SK-N-SH (cell line): ENCODE results near the gene KRTAP10-7. TPM values are rescaled to one million over a fixed set of nuclear protein-coding genes. Genes with fewer than 3 reads are reported as not detected.
"Not testable (repeated sequence)": the region's sequence is repeated elsewhere in the genome, so short reads cannot be mapped to it uniquely, and the experiment has no call there.

Source experiments
- CTCF ChIA-PET: fragments of 300-600, 350-600 bp; formaldehyde crosslinking; extraction: SDS; loops from one replicate; lab custom pipeline; 2021; lab: Yijun Ruan, JAX
- POLR2A ChIA-PET: fragments of 350-600 bp; sonication (Branson Sonifier 250); formaldehyde crosslinking; extraction: SDS; loops from one replicate; lab custom pipeline; 2020; ENCODE audit warnings: antibody characterized with exemption, inconsistent platforms; lab: Yijun Ruan, JAX
- DNase-seq: peaks from one replicate; pipeline ENCODE4 v3.0.0; 2012
- H2AFZ ChIP-seq: fragments of 200-600 bp; sonication (generic); 2 replicates; pipeline ENCODE4 v1.8.1; 2016; ENCODE audit warnings: antibody characterized with exemption, mild to moderate bottlenecking, low read depth
- H3F3A ChIP-seq: fragments of 200-600 bp; sonication (generic); replicated peaks from 2 replicates; pipeline ENCODE3; 2016; ENCODE audit warnings: antibody characterized with exemption, mild to moderate bottlenecking; ENCODE audit not compliant: insufficient read depth
- H3K27ac ChIP-seq, 2 experiments: fragments of 200-500 bp in 1 of 2; fragments of 200-600 bp in 1 of 2; sonication (Bioruptor generic) in 1 of 2; sonication (generic), shearing (Covaris generic) in 1 of 2; 2 replicates each; pipeline versions ENCODE4 v1.5.1 to v1.6.1; 2014 to 2016; ENCODE audit warnings: low read depth in 2 of 2, inconsistent platforms in 1 of 2, low read length in 1 of 2, mild to moderate bottlenecking in 1 of 2, mixed read lengths in 1 of 2
- H3K27me3 ChIP-seq: fragments of 200-600 bp; sonication (generic), shearing (Covaris generic); 2 replicates; pipeline ENCODE4 v1.6.1; 2016; ENCODE audit warnings: mixed run types; ENCODE audit not compliant: insufficient read depth
- H3K36me3 ChIP-seq, 2 experiments: fragments of 200-500 bp in 1 of 2; fragments of 200-600 bp in 1 of 2; sonication (Bioruptor generic) in 1 of 2; sonication (generic) in 1 of 2; replicated peaks in 1 of 2; 2 replicates each; pipeline versions ENCODE3 to v1.5.1; 2014 to 2016; ENCODE audit warnings: low read length in 1 of 2, mild to moderate bottlenecking in 1 of 2; ENCODE audit not compliant: insufficient read depth in 2 of 2, control insufficient read depth in 1 of 2
- H3K4me1 ChIP-seq, 2 experiments: fragments of 200-500 bp in 1 of 2; fragments of 200-600 bp in 1 of 2; sonication (Bioruptor generic) in 1 of 2; sonication (generic), shearing (Covaris generic) in 1 of 2; 2 replicates each; pipeline versions ENCODE4 v1.5.1 to v1.6.1; 2014 to 2016; ENCODE audit warnings: low read depth in 1 of 2, low read length in 1 of 2, mixed run types in 1 of 2; ENCODE audit not compliant: insufficient read depth in 2 of 2, control insufficient read depth in 1 of 2
- H3K4me2 ChIP-seq: fragments of 200-600 bp; sonication (generic), shearing (Covaris generic); 2 replicates; pipeline ENCODE4 v1.6.1; 2017; ENCODE audit warnings: mixed run types
- H3K4me3 ChIP-seq, 2 experiments: fragments of 200-500 bp in 1 of 2; fragments of 200-600 bp in 1 of 2; sonication (Bioruptor generic) in 1 of 2; sonication (generic), shearing (Covaris generic) in 1 of 2; 2 replicates each; pipeline versions ENCODE4 v1.5.1 to v1.8.1; 2014 to 2016; ENCODE audit warnings: low read depth in 2 of 2, inconsistent platforms in 1 of 2, low read length in 1 of 2, mild to moderate bottlenecking in 1 of 2, mixed read lengths in 1 of 2, moderate library complexity in 1 of 2
- H3K79me2 ChIP-seq: fragments of 200-600 bp; sonication (generic); 2 replicates; pipeline ENCODE4 v1.8.1; 2017; ENCODE audit warnings: mild to moderate bottlenecking; ENCODE audit not compliant: insufficient read depth
- H3K9ac ChIP-seq: fragments of 200-600 bp; sonication (generic); 2 replicates; pipeline ENCODE4 v1.6.1; 2017; ENCODE audit warnings: mixed run types
- H3K9me2 ChIP-seq: fragments of 200-600 bp; sonication (generic); 2 replicates; pipeline ENCODE4 v1.6.1; 2017; ENCODE audit warnings: mixed run types
- H3K9me3 ChIP-seq: fragments of 200-600 bp; sonication (generic); 2 replicates; pipeline ENCODE4 v1.6.1; 2017; ENCODE audit warnings: mixed run types, mild to moderate bottlenecking, moderate library complexity
- H4K20me1 ChIP-seq: fragments of 200-600 bp; sonication (generic); 2 replicates; pipeline ENCODE4 v1.6.1; 2017; ENCODE audit warnings: mild to moderate bottlenecking, mixed run types; ENCODE audit not compliant: insufficient read depth
- ELF1 ChIP-seq: IDR thresholded peaks from 2 replicates; pipeline ENCODE4 v1.4.0; 2012
- GATA2 ChIP-seq: sonication (generic); formaldehyde crosslinking; IDR thresholded peaks from 2 replicates; pipeline ENCODE4 v1.5.0; 2020; ENCODE audit warnings: mild to moderate bottlenecking, missing genetic modification reagents
- POLR2AphosphoS5 ChIP-seq: IDR thresholded peaks from 2 replicates; pipeline ENCODE4 v1.6.1; 2012; ENCODE audit warnings: low read depth, low read length
- RAD21 ChIP-seq: IDR thresholded peaks from 2 replicates; pipeline ENCODE4 v1.6.1; 2012; ENCODE audit warnings: mild to moderate bottlenecking, low read length
- RCOR1 ChIP-seq: fragments of 150-350 bp; IDR thresholded peaks from 2 replicates; pipeline ENCODE4 v1.6.1; 2017; ENCODE audit warnings: antibody characterized with exemption, low read length
- RXRA ChIP-seq: IDR thresholded peaks from 2 replicates; pipeline ENCODE4 v1.4.0; 2012; ENCODE audit warnings: low read depth, mild to moderate bottlenecking, borderline replicate concordance
- SMC3 ChIP-seq: IDR thresholded peaks from 2 replicates; pipeline ENCODE4 v1.6.1; 2012; ENCODE audit warnings: low read depth, low read length, improper control_type of control experiment
- WGBS: methylation state at CpG from one replicate; pipeline ENCODE4 v1.1.6; 2017; ENCODE audit warnings: low lambda C conversion rate; 5-methylcytosine and 5-hydroxymethylcytosine counted together
- polyA plus RNA-seq, 3 experiments: library from polyadenylated mRNA; depleted of rRNA; stranded (reverse); fragments of >200 nt; gene quantifications; 2 replicates each; pipeline ENCODE4 v1.2.3, GENCODE V29; 2012

The KRTAP10-7 gene
- polyA plus RNA-seq, 1 of the 3 experiments (the other 2 are of a cell fraction), result not detected

- no peak for TF ChIP-seq RXRA
- no peak overlapping the region for H3K4me2 ChIP-seq
- no peak overlapping the region for H2AFZ ChIP-seq
- ChIA-PET POLR2A (no interaction called here), CTCF (interaction anchor here (4.4 kb wide), 1 partner anchor 167 kb away, joined by 15 read pairs; no protein-coding TSS in a partner anchor)
- no peaks in the 10 kb centered on the region for H4K20me1 ChIP-seq
- WGBS, result 14% methylated on average over 4 of the region's 10 CpGs
- H3K4me3 ChIP-seq, result no peak overlapping the region
- H3K9me3 ChIP-seq, result peaks cover 10% of the 10 kb centered on the region; the same call in 1 of the 2 replicates
- no peaks in the 10 kb centered on the region; a peak in 1 of 4 replicates for H3K4me1 ChIP-seq
- peaks cover 11% of the 10 kb centered on the region; the same call in 1 of the 2 replicates for H3K27me3 ChIP-seq
- no peak overlapping the region for H3K9ac ChIP-seq
- H3K9me2 ChIP-seq, result no peaks in the 10 kb centered on the region
- no peak overlapping the region for H3K27ac ChIP-seq
- DNase-seq, result no peak
- H3K36me3 ChIP-seq, result peaks cover 0 to 3% of the 10 kb centered on the region in 2 experiments
- no peaks in the 10 kb centered on the region for H3F3A ChIP-seq
- no peaks in the 10 kb centered on the region for H3K79me2 ChIP-seq
Measured at GRCh38 chr21:44626262-44626661, 25.9 kb downstream of the KRTAP10-7 start.

- Histone ChIP-seq H3K36me3 (peaks cover 0 to 3% of the 10 kb centered on the region in 2 experiments), H3K9me2 (no peaks in the 10 kb centered on the region), H3K27ac (no peak within 1 kb of the TSS), H2AFZ (no peak within 1 kb of the TSS), H4K20me1 (no peaks in the 10 kb centered on the region), H3K4me2 (no peak within 1 kb of the TSS), H3K79me2 (no peaks in the 10 kb centered on the region), H3K9me3 (peaks cover 10% of the 10 kb centered on the region; the same call in 1 of the 2 replicates), H3K4me1 (no peaks in the 10 kb centered on the region; a peak in 1 of 4 replicates), H3K4me3 (no peak within 1 kb of the TSS), H3K9ac (no peak within 1 kb of the TSS), H3K27me3 (peaks cover 11% of the 10 kb centered on the region; the same call in 1 of the 2 replicates), H3F3A (no peaks in the 10 kb centered on the region)
- WGBS, result 17% methylated on average over 2 of the region's 7 CpGs
- ChIA-PET CTCF (interaction anchor here (4.4 kb wide), 1 partner anchor 167 kb away, joined by 15 read pairs; no protein-coding TSS in a partner anchor), POLR2A (no interaction called here)
- no peak for TF ChIP-seq RAD21
- TF ChIP-seq POLR2AphosphoS5, result no peak
- no peak for TF ChIP-seq ELF1
- TF ChIP-seq GATA2 (CRISPR knock-in tag), result no peak
- no peak for TF ChIP-seq RCOR1
- TF ChIP-seq SMC3, result no peak
- no peak for DNase-seq
Measured at GRCh38 chr21:44626673-44627143, 26.3 kb downstream of the KRTAP10-7 start, which contains the start of gene KRTAP10-9. KRTAP10-9 (plus strand) TSS chr21:44627093; CDS start chr21:44627172, 79 bp downstream.

GRCh38 chr21:44627181-44627822 is 26.9 kb downstream of the KRTAP10-7 start:
- peaks cover 11% of the 10 kb centered on the region; the same call in 1 of the 2 replicates for H3K27me3 ChIP-seq
- DNase-seq, H3K4me3 ChIP-seq, H3K9me2 ChIP-seq, H3K27ac ChIP-seq, H4K20me1 ChIP-seq, H3K36me3 ChIP-seq, H3K9me3 ChIP-seq, H3K4me2 ChIP-seq, H2AFZ ChIP-seq, H3K4me1 ChIP-seq, H3F3A ChIP-seq, H3K79me2 ChIP-seq, POLR2A ChIA-PET, H3K9ac ChIP-seq: not testable (repeated sequence)
- WGBS, result 10% methylated on average over 6 of the region's 20 CpGs
- CTCF ChIA-PET, result interaction anchor here (4.4 kb wide), 1 partner anchor 166 kb away, joined by 15 read pairs; no protein-coding TSS in a partner anchor

GRCh38 chr21:44627831-44628233 is 27.4 kb downstream of the KRTAP10-7 start:
- 4% methylated on average over 7 of the region's 15 CpGs for WGBS
- H3K4me3 ChIP-seq, H3F3A ChIP-seq: not testable (repeated sequence)

More at GRCh38 chr21:44627831-44628233, 27.4 kb downstream of the KRTAP10-7 start:
- H3K4me2 ChIP-seq, H3K79me2 ChIP-seq, H3K9ac ChIP-seq, H4K20me1 ChIP-seq, H3K27ac ChIP-seq, H2AFZ ChIP-seq, POLR2A ChIA-PET, H3K9me2 ChIP-seq, DNase-seq, H3K36me3 ChIP-seq, H3K4me1 ChIP-seq: not testable (repeated sequence)
- CTCF ChIA-PET, result interaction anchor here (4.4 kb wide), 1 partner anchor 166 kb away, joined by 15 read pairs; no protein-coding TSS in a partner anchor
- Histone ChIP-seq H3K9me3 (peaks cover 15% of the 10 kb centered on the region; the same call in 1 of the 2 replicates), H3K27me3 (peaks cover 11% of the 10 kb centered on the region; the same call in 1 of the 2 replicates)
